Activated naive CD4-positive, alpha-beta T cell treated with anti-CD3 and anti-CD28 coated beads, Interleukin-2, amount 50 U/mL, for 72 hours (primary cell): ENCODE data around the gene MTF2. TPM values are rescaled to one million over a fixed set of nuclear protein-coding genes. Genes with fewer than 3 reads are reported as not detected.
"Not testable (repeated sequence)": the region's sequence is repeated elsewhere in the genome, so short reads cannot be mapped to it uniquely, and the experiment has no call there.

Source experiments
- ATAC-seq, 2 donors: fragments of 150-1000 bp; cut with Tn5 transposase; 2 replicates each; pipeline ENCODE4 v1.10.0; 2021; ENCODE audit warnings: mild to moderate bottlenecking in 2 of 2, moderate library complexity in 2 of 2
- DNase-seq, 2 donors: peaks; one replicate each; pipeline ENCODE4 v3.0.0; 2021 to 2022; ENCODE audit warnings: low spot score in 2 of 2
- H3K27ac Mint-ChIP-seq, 2 donors: one replicate each; pipeline ENCODE4 v1.8.0; 2022; ENCODE audit warnings: mild to moderate bottlenecking in 2 of 2, mixed read lengths in 2 of 2
- H3K36me3 Mint-ChIP-seq, 2 donors: one replicate each; pipeline ENCODE4 v1.8.0; 2022; ENCODE audit warnings: mixed read lengths in 2 of 2
- H3K9me3 Mint-ChIP-seq, 2 donors: one replicate each; pipeline ENCODE4 v1.8.0; 2022; ENCODE audit warnings: mixed read lengths in 2 of 2
- total RNA-seq, 2 donors: library from RNA; stranded (reverse); gene quantifications; one replicate each; pipeline ENCODE4 v1.2.3, GENCODE V29; 2022

MTF2 gene
- total RNA-seq, 2 donors from 2014 or later: 69.7 to 98.7 TPM

GRCh38 chr1:93154898-93155297 is 75.8 kb downstream of the MTF2 start:
- Mint-ChIP-seq H3K36me3 (peaks cover 4 to 11% of the 10 kb centered on the region in 2 donors), H3K9me3 (no peaks in the 10 kb centered on the region), H3K27ac (no peak overlapping the region)
- ATAC-seq (no peak), DNase-seq (no peak)

GRCh38 chr1:93155335-93155734 is 76.3 kb downstream of the MTF2 start:
- Mint-ChIP-seq H3K9me3 (no peaks in the 10 kb centered on the region), H3K27ac (no peak overlapping the region), H3K36me3 (peaks cover 4 to 11% of the 10 kb centered on the region in 2 donors)
- DNase-seq: no peak
- peak; percentile 67 to 77 for ATAC-seq

- Mint-ChIP-seq H3K27ac (no peak overlapping the region), H3K36me3 (peaks cover 0 to 4% of the 10 kb centered on the region in 2 donors), H3K9me3 (no peaks in the 10 kb centered on the region)
- DNase-seq (no peak), ATAC-seq (no peak)
Measured at GRCh38 chr1:93159337-93159736, 80.3 kb downstream of the MTF2 start.

- H3K27ac Mint-ChIP-seq, DNase-seq, ATAC-seq: not testable (repeated sequence)
- H3K36me3 Mint-ChIP-seq: peaks cover 14 to 33% of the 10 kb centered on the region in 2 donors
- H3K9me3 Mint-ChIP-seq: peaks cover 4 to 16% of the 10 kb centered on the region in 2 donors
Measured at GRCh38 chr1:93163314-93163713, 84.2 kb downstream of the MTF2 start.

- peaks cover 26 to 46% of the 10 kb centered on the region in 2 donors for H3K36me3 Mint-ChIP-seq
- peak overlapping the region in 1 of 2 donors; percentile 2 for H3K27ac Mint-ChIP-seq
- DNase-seq (no peak), ATAC-seq (no peak)
- peaks cover 4 to 17% of the 10 kb centered on the region in 2 donors for H3K9me3 Mint-ChIP-seq
Measured at GRCh38 chr1:93164816-93165215, 85.7 kb downstream of the MTF2 start.

GRCh38 chr1:93165895-93166294 is 86.8 kb downstream of the MTF2 start:
- H3K27ac Mint-ChIP-seq, ATAC-seq, DNase-seq: not testable (repeated sequence)
- H3K9me3 Mint-ChIP-seq: peaks cover 4 to 17% of the 10 kb centered on the region in 2 donors
- peaks cover 26 to 50% of the 10 kb centered on the region in 2 donors for H3K36me3 Mint-ChIP-seq

- no peak for ATAC-seq
- H3K36me3 Mint-ChIP-seq: peaks cover 26 to 54% of the 10 kb centered on the region in 2 donors
- H3K9me3 Mint-ChIP-seq: peaks cover 4 to 17% of the 10 kb centered on the region in 2 donors
- H3K27ac Mint-ChIP-seq: no peak overlapping the region
- DNase-seq: no peak
Measured at GRCh38 chr1:93167006-93167405, 87.9 kb downstream of the MTF2 start.

- not testable (repeated sequence) for H3K27ac Mint-ChIP-seq, DNase-seq, ATAC-seq
- H3K9me3 Mint-ChIP-seq: peaks cover 4 to 17% of the 10 kb centered on the region in 2 donors
- H3K36me3 Mint-ChIP-seq: peaks cover 20 to 64% of the 10 kb centered on the region in 2 donors
Measured at GRCh38 chr1:93170141-93170678, 91.1 kb downstream of the MTF2 start.

GRCh38 chr1:93171549-93172034 is 92.5 kb downstream of the MTF2 start:
- ATAC-seq (peak; percentile 34 to 65), DNase-seq (no peak)
- H3K27ac Mint-ChIP-seq: peak overlapping the region; percentile 27 to 96
- H3K9me3 Mint-ChIP-seq: peaks cover 4 to 12% of the 10 kb centered on the region in 2 donors
- H3K36me3 Mint-ChIP-seq: peaks cover 20 to 53% of the 10 kb centered on the region in 2 donors

GRCh38 chr1:93172778-93173177 is 93.7 kb downstream of the MTF2 start:
- DNase-seq (no peak), ATAC-seq (no peak)
- Mint-ChIP-seq H3K9me3 (peaks cover under 1 to 7% of the 10 kb centered on the region in 2 donors), H3K27ac (no peak overlapping the region), H3K36me3 (peaks cover 16 to 42% of the 10 kb centered on the region in 2 donors)

GRCh38 chr1:93174638-93175037 is 95.6 kb downstream of the MTF2 start:
- not testable (repeated sequence) for DNase-seq, H3K9me3 Mint-ChIP-seq, ATAC-seq, H3K27ac Mint-ChIP-seq
- H3K36me3 Mint-ChIP-seq: peaks cover 16 to 42% of the 10 kb centered on the region in 2 donors

GRCh38 chr1:93177991-93178390 is 98.9 kb downstream of the MTF2 start:
- H3K36me3 Mint-ChIP-seq: peaks cover 27 to 46% of the 10 kb centered on the region in 2 donors
- no peak for DNase-seq
- no peak for ATAC-seq
- no peaks in the 10 kb centered on the region for H3K9me3 Mint-ChIP-seq
- H3K27ac Mint-ChIP-seq: peak overlapping the region; percentile 76 to 100

GRCh38 chr1:93178418-93178817 is 99.3 kb downstream of the MTF2 start:
- no peak for ATAC-seq
- H3K27ac Mint-ChIP-seq: peak overlapping the region; percentile 99 to 100
- no peaks in the 10 kb centered on the region for H3K9me3 Mint-ChIP-seq
- no peak for DNase-seq
- peaks cover 27 to 46% of the 10 kb centered on the region in 2 donors for H3K36me3 Mint-ChIP-seq

- peak; percentile 82 to 87 for ATAC-seq
- Mint-ChIP-seq H3K36me3 (peaks cover 27 to 46% of the 10 kb centered on the region in 2 donors), H3K9me3 (no peaks in the 10 kb centered on the region), H3K27ac (peak within 1 kb of the TSS; percentile 99 to 100)
- peak; percentile 91 to 94 for DNase-seq
Measured at GRCh38 chr1:93179886-93180722, 101.0 kb downstream of the MTF2 start, which contains the start of gene TMED5. TSS of gene TMED5 (minus strand) at chr1:93180413. CDS start at chr1:93180242, 171 bp downstream.

GRCh38 chr1:93180723-93181613 is 101.9 kb downstream of the MTF2 start, which contains the start of gene CCDC18:
TSS of gene CCDC18 (plus strand) at chr1:93180724. CDS start at chr1:93183362, 2,638 bp downstream.
- Mint-ChIP-seq H3K36me3 (peaks cover 27 to 46% of the 10 kb centered on the region in 2 donors), H3K27ac (peak within 1 kb of the TSS; percentile 99 to 100), H3K9me3 (no peaks in the 10 kb centered on the region)
- no peak for DNase-seq
- ATAC-seq: peak; percentile 25 to 26

GRCh38 chr1:93186667-93187066 is 107.6 kb downstream of the MTF2 start:
- ATAC-seq (no peak), DNase-seq (no peak)
- Mint-ChIP-seq H3K9me3 (no peaks in the 10 kb centered on the region), H3K36me3 (peaks cover 0 to 27% of the 10 kb centered on the region in 2 donors), H3K27ac (no peak overlapping the region)
